DOHH2 (cell line): ENCODE results near the gene RACGAP1.

Source experiments
- H3F3A ChIP-seq: fragments of 200-600 bp; sonication (generic), shearing (Covaris generic); 2 replicates; pipeline ENCODE4 v1.6.0; 2016; ENCODE audit warnings: antibody characterized with exemption, mild to moderate bottlenecking; ENCODE audit not compliant: control insufficient read depth, insufficient read depth
- H3K27ac ChIP-seq: fragments of 200-600 bp; sonication (generic); 2 replicates; pipeline ENCODE4 v1.5.1; 2014; ENCODE audit warnings: low read depth, mild to moderate bottlenecking, low read length, moderate library complexity
- H3K27me3 ChIP-seq: fragments of 200-600 bp; sonication (generic); 2 replicates; pipeline ENCODE4 v1.6.1; 2014; ENCODE audit warnings: mild to moderate bottlenecking, low read length, mixed read lengths; ENCODE audit not compliant: control insufficient read depth
- H3K36me3 ChIP-seq: fragments of 200-600 bp; sonication (generic); 2 replicates; pipeline ENCODE4 v1.6.1; 2014; ENCODE audit warnings: mild to moderate bottlenecking, low read length, moderate library complexity, mixed read lengths; ENCODE audit not compliant: control insufficient read depth
- H3K4me1 ChIP-seq: fragments of 200-600 bp; sonication (generic); 2 replicates; pipeline ENCODE4 v1.6.1; 2014; ENCODE audit warnings: mild to moderate bottlenecking, low read length, mixed read lengths; ENCODE audit not compliant: control insufficient read depth
- H3K4me2 ChIP-seq: fragments of 200-600 bp; sonication (generic); 2 replicates; pipeline ENCODE4 v1.6.0; 2014; ENCODE audit warnings: mild to moderate bottlenecking, low read length, moderate library complexity
- H3K4me3 ChIP-seq: fragments of 200-600 bp; sonication (generic); 2 replicates; pipeline ENCODE4 v1.5.1; 2014; ENCODE audit warnings: mild to moderate bottlenecking, low read length, mixed read lengths
- H3K79me2 ChIP-seq: fragments of 200-600 bp; sonication (generic); 2 replicates; pipeline ENCODE4 v1.6.1; 2014; ENCODE audit warnings: mild to moderate bottlenecking, low read length, mixed read lengths; ENCODE audit not compliant: control insufficient read depth
- H3K9me2 ChIP-seq: fragments of 200-600 bp; sonication (generic); replicated peaks from 2 replicates; pipeline ENCODE4 v1.6.1; 2014; ENCODE audit warnings: mild to moderate bottlenecking, low read length, mixed read lengths; ENCODE audit not compliant: control insufficient read depth
- H3K9me3 ChIP-seq: fragments of 200-600 bp; sonication (generic); 2 replicates; pipeline ENCODE4 v1.6.1; 2014; ENCODE audit warnings: antibody characterized with exemption, low read length, mixed read lengths; ENCODE audit not compliant: control insufficient read depth, insufficient read depth
- H4K20me1 ChIP-seq: fragments of 200-600 bp; sonication (generic); 2 replicates; pipeline ENCODE4 v1.6.0; 2014; ENCODE audit warnings: low read depth, mild to moderate bottlenecking, antibody characterized with exemption, low read length, moderate library complexity; ENCODE audit not compliant: control insufficient read depth, insufficient read depth
- EZH2phosphoT487 ChIP-seq: fragments of 200-600 bp; sonication (generic); IDR thresholded peaks from 2 replicates; pipeline ENCODE4 v1.6.1; 2017; ENCODE audit warnings: borderline replicate concordance, mild to moderate bottlenecking, antibody characterized with exemption, low read length, moderate library complexity, mixed read lengths
- TF ChIP-seq, protein P1 (sequence below): fragments of 200-600 bp; sonication (generic); IDR thresholded peaks from one replicate; pipeline ENCODE4 v1.5.1; 2014; ENCODE audit warnings: antibody characterized with exemption, mild to moderate bottlenecking, low read depth, low read length; ENCODE audit not compliant: poor library complexity, severe bottlenecking

RACGAP1 gene

DNA sequence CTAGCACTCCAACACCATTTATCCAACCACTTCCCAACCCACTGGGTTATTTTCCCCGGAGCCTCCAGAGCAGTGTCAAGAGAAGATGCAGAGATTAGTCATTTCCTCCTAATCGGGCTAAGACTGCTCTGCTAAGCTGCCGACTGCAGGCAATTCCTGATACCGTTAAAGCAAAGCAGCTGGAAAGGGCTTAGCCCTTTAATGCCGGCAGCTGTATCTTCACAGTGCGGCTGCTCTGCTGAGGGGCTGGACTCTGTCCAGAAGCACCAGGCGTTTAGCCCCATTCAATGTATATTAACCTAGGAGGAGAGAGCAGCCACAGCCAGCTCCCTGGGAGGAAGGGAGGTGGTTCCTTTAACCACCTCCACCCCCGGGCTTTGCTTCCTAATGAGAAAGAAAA, 41.4 kb downstream of the RACGAP1 start:
- Histone ChIP-seq H3K27ac (no peak overlapping the region), H4K20me1 (no peaks in the 10 kb centered on the region), H3K27me3 (no peaks in the 10 kb centered on the region), H3K4me1 (no peaks in the 10 kb centered on the region), H3K36me3 (peaks cover 17% of the 10 kb centered on the region), H3K79me2 (no peaks in the 10 kb centered on the region), H3K9me3 (no peaks in the 10 kb centered on the region), H3K9me2 (no peaks in the 10 kb centered on the region), H3K4me3 (no peak overlapping the region), H3K4me2 (no peak overlapping the region), H3F3A (peaks cover 2% of the 10 kb centered on the region; the same call in 1 of the 2 replicates)
- TF ChIP-seq, protein P1, sequence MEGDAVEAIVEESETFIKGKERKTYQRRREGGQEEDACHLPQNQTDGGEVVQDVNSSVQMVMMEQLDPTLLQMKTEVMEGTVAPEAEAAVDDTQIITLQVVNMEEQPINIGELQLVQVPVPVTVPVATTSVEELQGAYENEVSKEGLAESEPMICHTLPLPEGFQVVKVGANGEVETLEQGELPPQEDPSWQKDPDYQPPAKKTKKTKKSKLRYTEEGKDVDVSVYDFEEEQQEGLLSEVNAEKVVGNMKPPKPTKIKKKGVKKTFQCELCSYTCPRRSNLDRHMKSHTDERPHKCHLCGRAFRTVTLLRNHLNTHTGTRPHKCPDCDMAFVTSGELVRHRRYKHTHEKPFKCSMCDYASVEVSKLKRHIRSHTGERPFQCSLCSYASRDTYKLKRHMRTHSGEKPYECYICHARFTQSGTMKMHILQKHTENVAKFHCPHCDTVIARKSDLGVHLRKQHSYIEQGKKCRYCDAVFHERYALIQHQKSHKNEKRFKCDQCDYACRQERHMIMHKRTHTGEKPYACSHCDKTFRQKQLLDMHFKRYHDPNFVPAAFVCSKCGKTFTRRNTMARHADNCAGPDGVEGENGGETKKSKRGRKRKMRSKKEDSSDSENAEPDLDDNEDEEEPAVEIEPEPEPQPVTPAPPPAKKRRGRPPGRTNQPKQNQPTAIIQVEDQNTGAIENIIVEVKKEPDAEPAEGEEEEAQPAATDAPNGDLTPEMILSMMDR = no peak
- TF ChIP-seq EZH2phosphoT487 = no peak

DNA sequence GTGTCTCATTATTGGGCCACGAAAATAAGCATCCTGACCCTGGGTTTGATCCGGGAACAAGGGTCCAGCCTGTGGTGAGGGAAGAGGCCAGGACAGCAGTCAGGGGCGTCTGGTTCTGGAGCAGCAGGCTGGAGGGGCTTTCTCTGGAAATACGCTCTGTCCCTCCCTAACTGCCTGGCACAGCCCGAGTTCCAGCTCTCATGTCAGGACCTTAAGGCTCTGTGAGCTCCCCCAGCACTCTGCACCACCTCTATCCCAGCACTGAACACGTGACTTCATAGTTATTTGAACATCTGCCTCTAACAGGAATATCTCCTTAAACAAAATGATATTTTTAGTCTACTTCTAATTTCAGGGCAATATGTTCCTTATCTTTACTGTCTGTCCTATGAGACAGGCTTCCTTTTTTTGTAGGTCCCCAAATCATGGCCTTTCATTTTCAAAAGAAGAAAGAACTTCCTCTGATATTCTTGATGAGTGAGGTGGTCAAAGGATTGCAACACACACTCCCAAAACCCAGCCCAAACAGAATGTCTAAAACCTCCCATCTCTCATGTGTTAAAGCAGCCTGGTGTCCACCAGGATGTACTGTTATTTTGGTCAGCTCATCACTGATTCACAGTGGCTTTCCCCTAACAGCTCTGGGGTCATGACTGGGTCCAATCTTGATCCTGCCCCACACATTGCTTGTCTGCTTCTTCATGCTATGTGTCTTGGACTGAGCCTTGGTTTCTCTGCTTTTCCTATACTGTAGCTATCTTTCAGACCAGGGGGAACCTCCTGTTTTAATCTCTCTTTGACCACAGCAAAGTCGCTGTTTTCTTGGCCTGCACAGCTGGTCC, 42.8 kb downstream of the RACGAP1 start:
- Histone ChIP-seq H3K27me3 (no peaks in the 10 kb centered on the region), H3F3A (peaks cover 2% of the 10 kb centered on the region; the same call in 1 of the 2 replicates), H3K4me3 (no peak overlapping the region), H3K79me2 (no peaks in the 10 kb centered on the region), H3K9me2 (no peaks in the 10 kb centered on the region), H3K4me1 (no peaks in the 10 kb centered on the region), H3K36me3 (peaks cover 3% of the 10 kb centered on the region), H3K27ac (no peak overlapping the region), H4K20me1 (no peaks in the 10 kb centered on the region), H3K9me3 (no peaks in the 10 kb centered on the region), H3K4me2 (no peak overlapping the region)
- TF ChIP-seq, protein P1 = no peak
- no peak for TF ChIP-seq EZH2phosphoT487

DNA sequence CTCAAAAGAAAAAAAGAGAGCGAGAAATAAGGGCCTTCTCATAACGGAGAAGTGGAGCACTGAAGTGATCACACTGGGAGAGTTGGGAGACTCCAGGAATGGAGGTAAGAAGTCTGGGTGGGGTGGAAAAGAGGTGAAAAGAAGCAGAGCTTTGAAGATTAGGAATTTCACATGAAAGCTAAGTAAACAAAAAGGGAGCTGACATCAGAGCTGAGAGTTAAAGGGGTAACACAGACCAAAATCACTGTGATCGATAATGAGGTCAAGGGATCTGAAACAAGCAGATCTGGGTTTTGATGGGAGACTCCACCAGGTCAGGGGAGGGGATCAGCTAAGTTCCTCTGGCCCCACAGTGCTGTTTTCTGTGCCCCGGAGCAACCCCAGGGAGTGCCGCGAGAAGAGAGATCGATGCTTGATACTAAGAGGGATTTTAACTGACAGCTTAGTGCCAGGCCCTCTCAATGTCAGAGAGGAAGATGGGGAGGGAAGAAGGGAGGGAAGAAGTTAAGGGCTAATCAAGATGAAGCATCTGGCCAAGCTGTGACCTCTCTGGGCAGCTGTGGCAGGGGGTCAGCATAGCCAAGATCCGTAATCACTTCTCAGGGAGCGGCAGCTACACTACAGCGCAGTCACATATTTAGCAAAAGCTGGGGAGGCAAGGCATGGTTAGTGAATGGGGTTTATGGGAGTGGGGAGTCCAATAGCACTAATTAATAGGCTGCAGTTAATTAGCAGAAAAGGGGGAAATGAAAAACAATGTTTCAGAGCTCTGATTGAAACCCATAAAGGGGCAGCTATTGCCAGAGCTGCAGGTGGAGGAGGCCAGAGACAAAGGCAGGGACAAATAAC, 44.6 kb downstream of the RACGAP1 start:
- Histone ChIP-seq H3K4me1 (no peaks in the 10 kb centered on the region), H3K27ac (no peak overlapping the region), H3K9me2 (no peaks in the 10 kb centered on the region), H3K4me3 (no peak overlapping the region), H3K79me2 (no peaks in the 10 kb centered on the region), H3K9me3 (no peaks in the 10 kb centered on the region), H4K20me1 (no peaks in the 10 kb centered on the region), H3K27me3 (no peaks in the 10 kb centered on the region), H3K4me2 (no peak overlapping the region), H3F3A (peaks cover 1% of the 10 kb centered on the region; the same call in 1 of the 2 replicates), H3K36me3 (no peaks in the 10 kb centered on the region; the same call in 1 of the 2 replicates)
- no peak for TF ChIP-seq EZH2phosphoT487
- TF ChIP-seq, protein P1 = no peak
